ENCODE results near the gene C1QTNF7.

C1QTNF7 gene

DNA sequence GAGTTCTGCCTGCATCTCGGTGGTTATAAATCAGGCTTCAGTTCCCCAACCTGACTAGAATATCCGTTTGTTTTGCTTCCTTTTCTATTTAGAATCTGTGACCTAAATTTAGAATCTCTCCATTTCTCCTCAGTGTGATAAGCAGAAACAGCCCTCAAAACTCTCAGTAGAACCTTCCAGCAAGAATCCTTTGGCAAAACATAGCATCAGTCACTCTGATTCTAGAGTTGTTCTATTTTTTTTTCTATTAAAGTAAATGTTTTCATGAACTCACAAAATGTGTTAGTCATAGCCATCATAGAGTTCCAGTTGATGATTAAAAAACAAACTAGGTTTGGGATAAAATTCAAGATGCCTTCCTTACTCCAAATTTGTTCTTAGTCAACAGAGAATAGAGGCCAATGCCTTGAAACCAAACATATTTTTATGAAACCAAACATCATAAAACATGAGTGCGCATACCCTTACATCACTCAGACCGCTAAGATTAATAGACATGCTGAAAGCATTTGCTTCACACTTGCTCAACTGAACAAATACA, 13.2 kb upstream of the C1QTNF7 start:
- no peak for DNase-seq

GRCh38 chr4:15416357-15417232, 11.2 kb upstream of the C1QTNF7 start:
- no peak for DNase-seq

DNA sequence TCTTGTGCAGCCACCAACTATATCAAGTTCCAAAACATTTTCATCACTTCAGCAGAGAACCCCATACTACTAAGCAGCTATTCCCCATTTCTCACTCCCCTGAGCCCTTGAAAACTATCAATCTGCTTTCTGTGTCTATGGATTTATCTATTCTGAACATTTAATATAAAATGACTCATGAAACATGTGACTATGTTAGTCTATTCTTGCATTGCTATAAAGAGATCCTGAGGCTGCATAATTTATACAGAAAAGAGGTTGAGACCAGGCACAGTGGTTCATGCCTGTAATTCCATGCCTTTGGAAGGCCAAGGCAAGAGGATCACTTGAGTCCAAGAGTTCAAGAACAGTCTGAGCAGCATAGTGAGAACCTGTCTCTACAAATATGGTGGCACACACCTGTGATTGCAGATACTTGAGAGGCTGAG, 10.6 kb upstream of the C1QTNF7 start:
- DNase-seq = no peak

DNA sequence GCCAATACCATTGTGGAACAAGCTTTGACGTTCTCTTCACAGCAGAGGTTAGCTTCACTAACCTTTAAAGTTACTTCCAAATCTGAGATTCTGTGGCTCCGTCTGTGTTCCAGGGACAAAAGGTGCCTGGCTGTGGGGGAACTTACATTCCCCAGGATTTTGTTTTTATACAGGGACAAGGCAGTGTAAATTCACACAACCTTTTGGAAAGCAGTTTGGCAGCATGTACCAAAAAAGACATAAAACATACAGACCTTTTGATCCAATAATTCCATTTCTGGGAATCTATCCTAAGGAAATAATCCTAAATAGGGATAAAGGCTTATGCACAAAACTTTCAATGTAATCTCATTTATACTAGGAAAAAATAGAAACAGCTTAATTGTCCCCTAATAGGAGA, 8.9 kb upstream of the C1QTNF7 start:
- no peak for DNase-seq

DNA sequence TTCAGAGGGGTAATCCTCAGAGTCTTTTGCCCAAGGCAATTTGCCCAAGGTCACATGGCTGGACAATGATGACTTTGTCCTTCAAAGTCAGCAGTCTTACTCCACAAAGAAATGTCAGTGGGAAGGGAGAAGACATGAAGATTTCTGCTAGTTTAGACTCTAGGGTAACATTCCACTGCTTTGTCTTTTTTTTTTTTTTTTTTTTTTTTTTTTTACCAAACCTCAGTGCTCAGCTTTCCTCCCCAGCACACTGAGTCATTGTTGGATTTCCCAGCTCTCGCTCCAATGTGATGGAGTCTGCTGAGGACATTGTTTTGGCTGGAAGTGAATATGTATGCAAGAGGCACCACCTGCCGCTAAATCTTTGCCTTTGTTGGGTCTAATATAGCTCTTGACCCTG, 7.2 kb upstream of the C1QTNF7 start:
- no peak for DNase-seq

GRCh38 chr4:15423285-15423711, 4.5 kb upstream of the C1QTNF7 start:
- no peak for DNase-seq

DNA sequence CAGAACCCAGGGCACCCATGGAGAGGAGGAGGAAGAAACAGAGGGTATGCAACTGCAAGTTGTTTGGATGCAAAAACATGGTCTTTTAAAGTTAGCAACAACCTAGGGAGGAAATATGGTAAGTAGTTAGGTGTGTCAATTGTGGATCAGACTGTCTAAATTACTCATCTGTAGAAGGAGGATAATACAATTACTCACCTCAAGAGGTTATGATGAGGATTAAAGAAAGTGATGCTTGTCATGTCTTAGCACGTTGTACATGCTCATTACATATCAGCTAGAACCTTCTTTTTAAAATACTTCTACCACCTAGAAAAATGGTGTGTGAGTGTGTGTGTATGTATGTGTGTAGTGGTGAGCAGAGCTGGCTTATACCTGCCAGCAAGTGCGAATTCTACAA, 2.3 kb upstream of the C1QTNF7 start:
- no peak for DNase-seq

- DNase-seq = no peak
Observed at GRCh38 chr4:15427161-15427560, 672 bp upstream of the C1QTNF7 start.

DNA sequence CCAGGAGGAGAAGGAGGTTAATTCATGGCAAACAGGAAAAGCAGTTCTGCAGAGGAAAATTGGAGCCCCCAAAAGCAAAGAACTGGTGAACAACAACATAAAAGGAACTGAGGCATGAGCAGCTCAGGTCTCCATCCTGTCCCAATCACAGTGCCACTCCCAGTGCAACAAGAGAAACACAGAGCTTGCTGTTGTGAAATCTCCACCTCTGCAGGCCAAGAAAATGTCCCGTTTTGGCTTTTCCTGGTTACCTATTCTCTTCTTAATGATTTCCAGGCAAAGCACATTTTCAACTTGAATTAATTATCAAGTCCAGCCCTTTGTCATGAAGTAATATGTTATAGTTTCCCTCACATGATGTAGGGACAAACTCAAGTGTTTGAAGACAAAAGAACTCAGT, 778 bp downstream of the C1QTNF7 start:
- no peak for DNase-seq

DNA sequence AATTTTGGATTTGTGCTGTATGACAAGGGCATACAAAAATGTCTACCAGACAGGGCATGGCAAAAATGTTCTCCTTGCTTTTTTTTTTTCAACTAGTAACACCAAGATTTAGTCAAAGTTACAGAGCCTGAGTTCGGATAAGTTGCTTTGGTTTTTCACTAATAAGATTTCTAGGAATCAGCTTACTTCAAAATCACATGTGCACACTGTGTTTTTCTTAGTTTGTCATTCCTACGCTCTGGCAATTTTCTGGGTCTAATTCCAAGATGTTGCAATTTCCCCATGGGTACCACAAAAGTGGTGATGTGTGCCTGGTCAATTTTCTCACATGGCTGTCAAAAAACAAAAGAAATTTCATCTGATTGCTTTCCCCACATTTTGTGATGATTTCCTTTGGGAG, 6.3 kb downstream of the C1QTNF7 start:
- no peak for DNase-seq

DNA sequence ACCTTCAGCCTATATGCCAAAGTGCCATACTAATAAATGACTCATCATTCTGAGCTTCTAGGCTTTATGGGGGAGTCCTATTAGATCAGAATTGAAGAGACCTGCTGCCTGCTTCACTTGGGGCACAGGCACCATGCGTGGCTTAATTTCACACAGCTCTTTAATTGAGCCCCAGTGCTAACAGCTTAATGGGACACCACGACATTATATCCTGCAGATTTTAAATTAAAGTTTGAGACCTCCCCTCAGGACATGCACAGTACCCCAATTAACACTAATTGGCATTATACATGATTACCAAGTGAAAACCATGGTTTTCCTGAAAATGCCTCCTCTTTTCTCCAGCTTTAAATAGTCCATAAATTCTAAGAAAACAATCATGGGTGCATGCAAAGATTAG, 6.8 kb downstream of the C1QTNF7 start:
- no peak for DNase-seq

DNA sequence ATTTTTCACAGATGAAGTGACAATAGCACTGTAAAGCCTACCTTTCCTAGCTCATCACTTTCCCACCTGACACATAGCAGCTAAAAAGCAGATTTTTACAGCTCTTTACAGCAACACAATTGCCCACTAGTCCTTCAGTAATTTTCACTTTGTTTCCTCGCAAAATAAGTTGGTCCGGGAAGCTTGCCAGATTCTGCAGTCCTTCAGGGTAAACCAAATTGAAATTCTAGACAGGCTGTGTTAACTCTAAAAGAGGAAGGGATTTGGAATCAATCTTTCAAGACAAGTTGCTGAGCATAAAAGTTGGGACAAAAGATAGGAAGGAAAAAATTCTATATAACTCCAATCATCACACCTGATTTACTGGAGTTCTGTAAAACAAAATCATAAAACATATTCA, 8.7 kb downstream of the C1QTNF7 start:
- no peak for DNase-seq

- no peak for DNase-seq
Observed at GRCh38 chr4:15438939-15439524, 11.2 kb downstream of the C1QTNF7 start.

DNA sequence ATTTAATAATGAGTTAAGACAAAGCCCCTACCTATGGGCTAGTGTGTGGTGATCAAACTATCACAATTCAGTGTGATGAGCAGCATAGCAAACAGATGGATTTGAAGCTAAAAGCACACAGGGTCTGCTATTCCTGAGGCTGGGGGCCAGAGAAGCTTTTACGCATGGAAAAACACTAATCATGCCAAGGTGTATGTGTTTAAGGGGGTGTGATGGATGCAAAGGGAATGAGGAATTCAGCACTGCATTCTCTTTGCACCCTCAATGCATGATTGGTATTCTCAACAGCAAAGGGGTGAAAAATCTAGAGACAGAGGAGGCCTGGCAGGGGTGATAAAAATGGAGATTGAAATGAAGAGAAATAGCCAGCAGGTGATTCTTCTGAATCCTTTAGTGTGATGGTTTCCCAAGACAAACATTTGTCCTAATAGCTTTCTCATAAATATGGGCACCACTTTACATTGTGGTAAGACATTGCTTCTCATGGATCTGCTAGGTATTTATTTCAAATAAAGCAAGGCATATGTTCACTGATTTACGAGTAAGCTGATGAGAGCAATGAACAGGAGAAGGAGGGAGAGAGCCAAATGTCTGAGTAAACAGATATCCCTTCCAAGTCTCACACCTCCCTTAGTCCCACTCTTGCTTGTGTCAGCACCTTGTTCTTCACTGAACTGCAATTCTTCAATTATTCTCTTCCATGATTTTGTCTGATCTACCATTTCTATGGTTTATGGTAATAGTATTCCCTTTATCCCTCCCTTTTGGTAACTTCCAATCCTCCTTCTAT, 15.7 kb downstream of the C1QTNF7 start:
- no peak for DNase-seq

DNA sequence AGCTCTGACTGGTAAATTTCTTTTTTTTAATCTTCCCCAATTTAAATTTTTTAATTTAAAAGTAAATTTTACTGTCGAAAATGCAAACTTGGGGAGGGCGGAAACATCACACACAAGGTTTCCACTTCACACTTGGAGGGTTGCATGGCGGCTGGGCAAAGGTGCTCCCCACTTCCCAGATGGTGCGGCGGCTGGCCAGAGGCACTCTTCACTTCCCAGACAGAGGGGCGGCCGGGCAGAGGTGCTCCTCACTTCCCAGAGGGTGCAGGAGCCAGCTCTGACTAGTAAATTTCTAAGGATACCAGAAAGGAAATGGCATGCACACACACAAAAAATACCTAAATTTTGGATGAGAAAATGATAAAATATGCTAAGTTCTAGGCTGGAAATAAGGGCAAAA, 16.4 kb downstream of the C1QTNF7 start:
- no peak for DNase-seq

DNA sequence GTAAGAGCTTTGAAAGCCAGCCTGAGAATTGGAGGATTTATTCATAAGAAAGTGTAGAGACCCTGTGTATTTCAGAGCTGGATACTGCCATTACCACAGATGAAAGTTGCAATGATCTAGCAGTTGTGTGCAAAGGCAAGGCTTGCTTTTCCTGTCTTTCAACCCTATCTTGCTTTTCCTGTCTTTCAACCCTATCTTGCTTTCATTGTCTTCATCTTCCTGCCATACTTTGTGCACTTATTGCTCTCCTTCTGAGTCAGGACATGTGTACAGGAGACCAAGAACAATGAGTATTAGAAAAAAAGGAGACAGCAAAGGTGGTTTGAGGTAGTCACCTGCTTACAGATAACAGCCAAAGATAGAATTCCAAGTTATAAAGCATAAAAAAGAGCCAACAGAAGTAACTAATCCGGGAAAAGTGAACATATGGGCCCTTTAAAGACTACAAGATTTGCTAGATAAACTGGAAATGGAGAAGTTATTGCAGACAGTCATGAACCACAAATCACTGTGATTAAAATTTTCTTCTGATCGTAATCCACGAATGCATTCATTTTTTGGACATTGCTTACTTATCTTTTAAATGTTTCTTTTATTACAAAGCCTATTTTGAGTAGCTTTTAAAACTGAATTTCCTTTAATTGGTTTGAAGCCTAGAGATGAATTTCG, 17.2 kb downstream of the C1QTNF7 start:
- no peak for DNase-seq

GRCh38 chr4:15451181-15451865, 23.5 kb downstream of the C1QTNF7 start:
- DNase-seq = no peak

GRCh38 chr4:15451866-15452765, 24.3 kb downstream of the C1QTNF7 start:
- no peak for DNase-seq

- no peak for DNase-seq
Observed at GRCh38 chr4:15455290-15455689, 27.5 kb downstream of the C1QTNF7 start.

DNA sequence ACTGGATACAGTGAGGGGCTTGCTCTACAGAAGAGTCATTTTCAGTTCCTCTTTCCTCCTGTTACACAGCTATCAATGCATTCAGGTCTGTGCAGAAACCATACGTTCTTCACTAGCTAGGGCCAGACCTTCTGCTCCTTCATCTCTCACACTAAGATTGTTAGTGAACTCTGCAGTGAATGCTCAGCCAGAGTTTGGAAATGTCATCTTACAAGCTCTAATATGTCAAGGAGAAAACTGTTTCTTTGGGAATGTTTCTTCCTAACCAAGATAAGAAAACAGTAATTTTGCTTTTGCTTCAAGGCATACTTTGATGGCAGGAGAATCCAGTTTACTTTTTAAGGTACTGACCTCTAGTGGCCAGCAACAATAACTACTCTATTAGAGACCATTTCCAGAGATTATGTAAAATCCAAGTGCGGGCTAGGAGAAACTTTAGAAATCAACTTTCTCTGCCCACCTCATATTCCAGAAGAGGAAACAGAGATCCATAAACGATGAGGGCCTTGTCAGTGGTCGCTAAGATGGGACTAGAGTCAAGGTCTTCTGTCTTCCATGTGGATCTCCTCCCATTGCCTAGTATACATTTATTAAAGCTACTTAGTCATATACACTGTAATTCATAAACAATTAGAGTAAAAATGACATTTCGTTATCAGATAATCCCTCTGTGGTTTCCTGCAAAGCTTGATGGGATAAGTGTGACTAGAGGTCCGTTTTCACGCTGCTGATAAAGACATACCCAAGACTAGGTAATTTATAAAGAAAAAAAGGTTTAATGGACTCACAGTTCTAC, 29.8 kb downstream of the C1QTNF7 start:
- peak in 1 of 2 donors; percentile 36 for DNase-seq
